Left renal cortex interstitium (tissue), 4 donors: ENCODE measurements around the gene HMCN2. TPM values are rescaled to one million over a fixed set of nuclear protein-coding genes. Genes with fewer than 3 reads are reported as not detected.
"Not testable (repeated sequence)": the region's sequence is repeated elsewhere in the genome, so short reads cannot be mapped to it uniquely, and the experiment has no call there.

Experiments
- DNase-seq, 4 donors: peaks; one replicate each; pipeline ENCODE4 v3.0.0-alpha.2; 2013; ENCODE audit warnings: low read depth in 4 of 4, low spot score in 2 of 4, missing footprints in 1 of 4
- polyA plus RNA-seq, 4 donors: library from polyadenylated mRNA; unstranded; fragments of 120-200 nt; gene quantifications; one replicate each; pipeline ENCODE4 v1.2.1, GENCODE V29; 2013; ENCODE audit not compliant: insufficient read length in 4 of 4

The HMCN2 gene
- polyA plus RNA-seq, 4 donors = 0.73 to 1.6 (median 0.92) TPM

DNA sequence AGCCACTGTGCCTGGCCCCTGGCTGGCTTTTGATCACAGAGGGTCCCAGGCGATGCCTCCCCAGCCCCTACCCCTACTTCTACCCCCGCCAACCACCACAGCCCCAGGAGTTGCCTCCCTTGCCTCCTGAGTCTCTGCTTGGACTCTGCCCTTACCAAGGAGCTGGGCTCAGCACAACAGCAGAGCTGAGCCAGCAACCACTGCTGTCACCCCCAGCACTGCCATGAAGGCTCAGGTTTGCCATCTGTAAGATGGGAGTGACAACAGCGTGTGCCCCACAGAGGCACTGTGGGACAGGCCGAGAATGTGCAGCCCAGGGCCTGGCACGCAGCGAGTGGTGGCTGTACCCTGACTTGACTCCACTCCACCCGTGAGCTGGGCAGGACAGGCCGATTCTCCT lies 116.1 kb downstream of the HMCN2 start:
- DNase-seq = no peak

DNA sequence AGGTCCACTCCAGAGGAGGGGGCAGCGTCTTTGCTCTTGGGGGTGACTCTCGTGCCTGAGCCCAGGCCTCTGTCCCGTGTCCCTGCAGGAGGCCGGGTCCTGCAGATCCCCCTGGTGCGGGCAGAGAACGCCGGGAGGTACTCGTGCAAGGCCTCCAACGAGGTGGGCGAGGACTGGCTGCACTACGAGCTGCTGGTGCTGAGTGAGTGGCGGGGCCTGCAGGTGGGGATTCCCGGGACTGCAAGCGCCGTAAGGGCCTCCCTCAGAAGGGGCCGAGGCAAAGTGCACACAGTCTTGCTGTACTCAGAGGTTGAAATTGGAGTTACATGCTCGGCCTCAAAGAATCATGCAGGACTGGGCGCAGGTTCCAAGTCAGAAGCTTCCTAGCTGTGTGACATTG lies 116.5 kb downstream of the HMCN2 start:
- no peak for DNase-seq

GRCh38 chr9:130382636-130383349 lies 117.2 kb downstream of the HMCN2 start:
- DNase-seq = no peak

GRCh38 chr9:130383350-130383715 lies 117.8 kb downstream of the HMCN2 start:
- DNase-seq = no peak

- no peak for DNase-seq
These were observed 118.6 kb downstream of the HMCN2 start for GRCh38 chr9:130383979-130384676.

DNA sequence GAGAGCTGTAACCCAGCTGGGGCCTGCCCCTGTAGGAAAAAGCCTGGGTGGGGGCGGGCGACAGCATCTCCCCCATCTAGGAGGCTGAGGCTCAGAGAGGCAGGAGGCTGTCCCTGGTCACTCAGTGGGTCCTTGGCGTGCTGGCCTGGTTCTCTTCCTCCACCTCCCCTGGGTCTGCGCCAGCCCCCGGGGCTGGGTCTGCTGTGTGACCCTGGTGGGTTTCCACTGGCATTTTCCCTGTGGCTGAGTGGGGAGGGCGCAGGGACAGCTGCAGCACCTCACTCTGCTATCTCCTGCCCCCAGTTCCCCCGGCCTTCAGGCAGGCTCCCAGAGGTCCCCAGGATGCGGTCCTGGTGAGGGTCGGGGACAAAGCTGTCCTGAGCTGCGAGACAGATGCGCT lies 119.7 kb downstream of the HMCN2 start:
- DNase-seq = no peak

GRCh38 chr9:130387398-130387797 lies 121.8 kb downstream of the HMCN2 start:
- no peak for DNase-seq

GRCh38 chr9:130387905-130388304 lies 122.3 kb downstream of the HMCN2 start:
- DNase-seq = no peak

DNA sequence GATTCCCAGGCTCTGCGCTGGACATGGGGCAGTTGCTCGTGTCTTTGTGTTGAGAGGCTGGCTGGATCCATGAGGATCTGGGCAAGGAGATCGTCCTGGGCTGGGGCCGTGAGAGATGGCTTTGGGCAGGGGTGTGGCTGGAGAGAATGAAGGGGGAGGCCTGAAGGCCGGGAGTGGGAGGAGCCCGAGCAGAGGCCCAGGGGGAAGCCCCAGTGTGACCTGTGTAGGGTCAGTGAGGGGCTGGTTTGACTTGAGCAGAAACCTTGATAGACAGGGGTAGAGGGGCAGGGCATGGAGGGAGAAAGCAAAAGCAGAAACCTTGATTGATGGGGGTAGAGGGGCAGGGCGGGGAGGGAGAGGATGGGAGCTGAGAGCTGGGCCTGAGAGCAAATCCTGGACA lies 124.8 kb downstream of the HMCN2 start:
- DNase-seq = no peak

GRCh38 chr9:130390986-130391385 lies 125.4 kb downstream of the HMCN2 start:
- no peak for DNase-seq

- no peak for DNase-seq
These were observed 126.3 kb downstream of the HMCN2 start for GRCh38 chr9:130391866-130392265.

DNA sequence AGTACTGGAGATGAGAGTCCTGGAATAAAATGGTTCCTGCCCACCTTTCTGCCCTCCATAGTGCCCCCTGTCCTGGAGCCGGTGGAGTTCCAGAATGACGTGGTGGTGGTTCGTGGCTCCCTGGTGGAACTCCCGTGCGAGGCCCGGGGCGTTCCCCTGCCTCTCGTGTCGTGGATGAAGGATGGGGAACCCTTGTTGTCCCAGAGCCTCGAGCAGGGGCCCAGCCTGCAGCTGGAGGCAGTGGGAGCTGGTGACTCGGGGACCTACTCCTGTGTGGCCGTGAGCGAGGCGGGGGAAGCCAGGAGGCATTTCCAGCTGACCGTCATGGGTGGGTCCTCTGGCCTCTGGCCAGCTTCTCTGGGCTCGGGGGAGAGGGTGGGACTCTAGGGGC lies 128.1 kb downstream of the HMCN2 start:
- DNase-seq = no peak

GRCh38 chr9:130394320-130394719 lies 128.8 kb downstream of the HMCN2 start:
- no peak for DNase-seq

DNA sequence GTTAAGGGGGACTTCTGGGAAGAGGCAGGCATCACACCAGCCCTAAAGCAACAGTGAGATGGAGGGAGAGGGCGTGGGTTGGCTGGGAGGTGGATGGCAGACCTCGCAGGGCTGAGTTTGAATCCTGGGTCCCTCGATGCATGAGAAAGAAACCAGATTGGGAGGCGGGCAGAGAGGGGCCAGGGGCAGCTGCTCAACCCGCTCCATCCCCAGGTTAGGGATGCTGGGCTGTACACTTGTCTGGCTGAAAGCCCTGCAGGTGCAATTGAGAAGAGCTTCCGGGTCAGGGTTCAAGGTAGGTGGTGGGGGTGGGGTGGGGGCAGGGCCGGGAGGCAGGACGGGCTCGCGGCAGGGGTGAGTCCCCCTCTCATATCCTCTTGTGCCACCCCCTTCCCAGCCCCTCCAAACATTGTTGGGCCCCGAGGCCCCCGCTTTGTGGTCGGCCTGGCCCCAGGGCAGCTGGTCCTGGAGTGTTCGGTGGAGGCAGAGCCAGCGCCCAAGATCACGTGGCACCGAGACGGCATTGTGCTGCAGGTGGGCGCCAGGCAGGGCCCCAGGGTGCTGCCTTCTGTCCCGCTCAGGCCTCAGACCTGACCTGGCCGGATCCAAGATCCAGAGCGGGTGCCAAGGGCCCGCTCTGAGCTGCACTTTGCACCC lies 129.4 kb downstream of the HMCN2 start:
- DNase-seq = no peak

DNA sequence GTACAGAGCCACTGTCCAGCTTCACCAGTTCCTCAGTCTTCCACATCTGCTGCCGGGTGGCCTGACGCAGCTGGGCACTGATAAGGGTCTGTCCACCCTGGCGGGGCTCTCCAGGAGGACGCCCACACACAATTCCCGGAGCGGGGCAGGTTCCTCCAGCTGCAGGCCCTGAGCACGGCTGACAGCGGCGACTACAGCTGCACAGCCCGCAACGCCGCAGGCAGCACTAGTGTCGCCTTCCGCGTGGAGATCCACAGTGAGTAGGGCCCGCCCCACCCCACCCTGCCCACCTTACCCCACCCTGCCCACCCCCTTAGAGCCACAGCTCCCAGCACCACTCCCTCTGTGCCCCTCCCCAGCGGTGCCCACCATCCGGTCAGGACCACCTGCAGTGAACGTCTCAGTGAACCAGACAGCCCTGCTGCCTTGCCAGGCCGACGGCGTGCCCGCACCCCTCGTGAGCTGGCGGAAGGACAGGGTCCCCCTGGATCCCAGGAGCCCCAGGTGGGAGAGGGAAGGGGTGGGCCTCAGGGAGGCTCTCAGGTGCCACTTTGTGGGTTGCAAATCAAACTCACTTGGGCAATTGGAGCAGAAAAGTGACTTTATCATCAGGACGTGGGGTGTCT lies 130.4 kb downstream of the HMCN2 start:
- DNase-seq = no peak

DNA sequence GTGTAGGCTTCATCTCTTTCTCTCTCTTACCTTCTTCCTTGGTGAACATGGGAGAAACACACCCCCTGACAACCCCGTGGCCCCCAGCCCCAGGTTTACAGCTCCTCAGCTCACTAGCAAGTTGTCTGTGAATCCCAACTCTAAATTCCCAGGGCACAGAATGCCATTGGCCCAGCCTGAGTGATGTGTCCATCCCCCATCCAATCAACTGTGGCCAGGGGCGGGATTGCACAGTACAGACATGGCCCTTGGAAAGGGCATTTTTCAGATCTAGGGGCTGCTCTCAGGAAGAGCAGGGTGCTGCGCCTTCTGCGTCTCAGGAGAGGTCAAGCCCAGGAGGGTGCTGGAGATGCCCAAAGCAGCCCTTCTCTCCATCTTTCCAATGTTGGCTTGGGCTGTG lies 131.0 kb downstream of the HMCN2 start:
- DNase-seq = no peak

GRCh38 chr9:130398487-130399240 lies 133.1 kb downstream of the HMCN2 start:
- DNase-seq = no peak

- no peak for DNase-seq
These were observed 134.2 kb downstream of the HMCN2 start for GRCh38 chr9:130399768-130400167.

DNA sequence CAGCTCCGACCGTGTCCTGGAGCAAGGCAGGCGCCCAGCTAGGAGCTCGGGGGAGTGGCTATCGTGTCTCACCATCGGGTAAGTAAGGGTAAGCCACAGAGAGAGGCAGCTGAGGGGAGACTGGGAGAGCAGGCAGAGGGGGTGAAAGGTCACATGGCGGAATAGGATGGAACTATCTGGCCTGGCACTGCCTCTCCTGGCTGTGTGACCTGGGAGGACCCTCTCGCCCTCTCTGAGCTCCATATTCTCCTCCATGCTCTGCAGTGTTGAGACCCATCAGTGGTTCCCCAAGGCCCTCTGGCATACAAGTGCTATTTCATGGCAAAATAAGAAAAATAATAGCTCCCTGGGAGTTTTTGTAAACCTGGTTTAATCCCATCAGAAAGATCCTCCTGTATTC lies 135.3 kb downstream of the HMCN2 start:
- DNase-seq = no peak

GRCh38 chr9:130401742-130402141 lies 136.2 kb downstream of the HMCN2 start:
- DNase-seq = not testable (repeated sequence)

- DNase-seq = no peak
These were observed 136.7 kb downstream of the HMCN2 start for GRCh38 chr9:130402243-130402642.
